ENCODE data around the gene C13orf42.

DNA sequence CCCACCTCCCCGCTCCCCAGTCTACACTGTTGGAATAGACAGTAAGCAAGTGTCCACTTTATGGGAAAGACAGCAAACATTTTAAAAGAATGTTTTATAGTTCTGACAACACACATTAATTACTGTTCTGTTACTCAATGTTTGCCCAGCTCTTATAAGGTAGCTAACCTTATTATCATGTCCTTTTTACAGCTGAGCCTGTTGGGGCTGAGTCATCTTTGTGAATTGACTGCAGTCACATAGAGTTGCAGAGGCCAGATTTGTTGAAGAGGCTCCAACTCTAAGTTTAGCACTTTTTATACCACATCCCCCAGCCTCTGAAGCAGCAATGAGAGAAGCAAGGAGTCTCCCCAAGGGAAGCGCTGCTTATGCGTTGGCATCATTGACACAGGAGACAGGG, 76.2 kb downstream of the C13orf42 start:
- no peak for TF ChIP-seq POLR2A (IDR thresholded peaks at IDR 0.05)
- TF ChIP-seq, protein P1, sequence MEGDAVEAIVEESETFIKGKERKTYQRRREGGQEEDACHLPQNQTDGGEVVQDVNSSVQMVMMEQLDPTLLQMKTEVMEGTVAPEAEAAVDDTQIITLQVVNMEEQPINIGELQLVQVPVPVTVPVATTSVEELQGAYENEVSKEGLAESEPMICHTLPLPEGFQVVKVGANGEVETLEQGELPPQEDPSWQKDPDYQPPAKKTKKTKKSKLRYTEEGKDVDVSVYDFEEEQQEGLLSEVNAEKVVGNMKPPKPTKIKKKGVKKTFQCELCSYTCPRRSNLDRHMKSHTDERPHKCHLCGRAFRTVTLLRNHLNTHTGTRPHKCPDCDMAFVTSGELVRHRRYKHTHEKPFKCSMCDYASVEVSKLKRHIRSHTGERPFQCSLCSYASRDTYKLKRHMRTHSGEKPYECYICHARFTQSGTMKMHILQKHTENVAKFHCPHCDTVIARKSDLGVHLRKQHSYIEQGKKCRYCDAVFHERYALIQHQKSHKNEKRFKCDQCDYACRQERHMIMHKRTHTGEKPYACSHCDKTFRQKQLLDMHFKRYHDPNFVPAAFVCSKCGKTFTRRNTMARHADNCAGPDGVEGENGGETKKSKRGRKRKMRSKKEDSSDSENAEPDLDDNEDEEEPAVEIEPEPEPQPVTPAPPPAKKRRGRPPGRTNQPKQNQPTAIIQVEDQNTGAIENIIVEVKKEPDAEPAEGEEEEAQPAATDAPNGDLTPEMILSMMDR (IDR thresholded peaks at IDR 0.05), result no peak
